ENCODE measurements around the gene EIF5A2. TPM values are rescaled to one million over a fixed set of nuclear protein-coding genes. Genes with fewer than 3 reads are reported as not detected.

Gene EIF5A2
- total RNA-seq, 1 experiment from 2014 or later: 12.4 TPM

DNA sequence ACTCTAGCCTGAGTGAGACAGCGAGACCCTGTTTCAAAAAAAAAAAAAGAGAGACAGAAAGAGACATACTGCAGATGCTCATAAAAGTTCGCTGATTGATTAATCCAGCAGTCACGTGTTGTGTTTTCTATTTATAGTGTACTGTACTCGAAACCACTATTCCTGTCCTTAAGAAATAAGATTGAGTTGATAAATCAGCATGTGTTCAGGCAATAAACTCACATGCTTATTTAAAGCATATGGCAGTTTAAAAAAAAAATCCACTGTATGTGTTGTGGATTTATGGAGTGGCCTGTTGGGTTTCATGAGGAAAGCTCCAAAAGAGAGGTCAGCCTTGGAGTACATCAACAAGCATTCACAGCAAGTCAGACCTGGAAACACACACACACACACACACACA, 56.1 kb downstream of the EIF5A2 start:
- Histone ChIP-seq H3K9me3 (ENCODE audit: insufficient read depth, low read depth) (no peaks in the 10 kb centered on the region), H4K20me1 (ENCODE audit: insufficient read depth) (no peaks in the 10 kb centered on the region), H3K9me2 (ENCODE audit: insufficient read depth) (no peaks in the 10 kb centered on the region), H3K79me2 (ENCODE audit: low read depth) (no peaks in the 10 kb centered on the region), H3K4me3 (no peak overlapping the region), H3K36me3 (ENCODE audit: low read depth) (no peaks in the 10 kb centered on the region), H3K27me3 (ENCODE audit: insufficient read depth, low read depth) (no peaks in the 10 kb centered on the region), H3K4me1 (replicated peaks; ENCODE audit: insufficient read depth) (no peaks in the 10 kb centered on the region), H3F3A (ENCODE audit: insufficient read depth, low read depth) (no peaks in the 10 kb centered on the region), H3K4me2 (no peak overlapping the region), H2AFZ (no peak overlapping the region), H3K27ac (no peak overlapping the region)
- intact Hi-C loops (cut with micrococcal nuclease; ENCODE audit: unreplicated experiment): no loop called here
- ChIA-PET CTCF (interaction anchor here (0.7 kb wide), 1 partner anchor 11 kb away, joined by 3 read pairs; no protein-coding TSS in a partner anchor), POLR2A (ENCODE audit: unreplicated experiment) (no interaction called here)
- TF ChIP-seq, protein P1, sequence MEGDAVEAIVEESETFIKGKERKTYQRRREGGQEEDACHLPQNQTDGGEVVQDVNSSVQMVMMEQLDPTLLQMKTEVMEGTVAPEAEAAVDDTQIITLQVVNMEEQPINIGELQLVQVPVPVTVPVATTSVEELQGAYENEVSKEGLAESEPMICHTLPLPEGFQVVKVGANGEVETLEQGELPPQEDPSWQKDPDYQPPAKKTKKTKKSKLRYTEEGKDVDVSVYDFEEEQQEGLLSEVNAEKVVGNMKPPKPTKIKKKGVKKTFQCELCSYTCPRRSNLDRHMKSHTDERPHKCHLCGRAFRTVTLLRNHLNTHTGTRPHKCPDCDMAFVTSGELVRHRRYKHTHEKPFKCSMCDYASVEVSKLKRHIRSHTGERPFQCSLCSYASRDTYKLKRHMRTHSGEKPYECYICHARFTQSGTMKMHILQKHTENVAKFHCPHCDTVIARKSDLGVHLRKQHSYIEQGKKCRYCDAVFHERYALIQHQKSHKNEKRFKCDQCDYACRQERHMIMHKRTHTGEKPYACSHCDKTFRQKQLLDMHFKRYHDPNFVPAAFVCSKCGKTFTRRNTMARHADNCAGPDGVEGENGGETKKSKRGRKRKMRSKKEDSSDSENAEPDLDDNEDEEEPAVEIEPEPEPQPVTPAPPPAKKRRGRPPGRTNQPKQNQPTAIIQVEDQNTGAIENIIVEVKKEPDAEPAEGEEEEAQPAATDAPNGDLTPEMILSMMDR (conservative IDR thresholded peaks at IDR 0.05): no peak
- no peak for TF ChIP-seq EZH2 (IDR thresholded peaks at IDR 0.05; ENCODE audit: low read depth)
- BruUV-seq (replicated peaks): no TSS peak
- no peak for DNase-seq

DNA sequence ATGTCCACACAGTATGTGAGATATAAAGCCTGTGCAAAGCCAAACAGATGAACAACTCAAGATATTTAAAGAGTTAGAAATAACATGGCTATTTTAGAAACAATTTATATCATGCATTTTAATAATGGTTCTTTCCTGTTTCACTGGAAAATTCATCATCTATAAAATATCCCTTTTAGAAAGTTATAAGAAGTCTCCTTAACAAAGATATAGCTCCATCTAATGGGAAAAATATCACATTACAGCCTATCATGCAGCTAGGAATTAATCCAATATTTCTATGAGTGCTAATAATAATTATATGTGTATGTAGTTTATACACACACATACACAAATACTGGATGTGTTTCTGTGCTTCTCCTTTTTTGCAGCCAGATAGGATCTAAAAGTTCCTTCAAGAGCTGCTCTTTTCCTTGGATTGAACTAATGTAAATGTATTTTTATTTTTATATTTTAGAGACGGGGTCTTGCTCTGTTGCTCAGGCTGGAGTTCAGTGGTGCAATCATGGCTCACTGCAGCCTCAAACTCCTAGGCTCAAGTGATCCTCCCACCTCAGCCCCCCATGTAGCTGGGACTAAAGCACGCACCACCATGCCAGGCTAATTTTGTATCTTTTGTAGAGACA, 60.0 kb downstream of the EIF5A2 start:
- TF ChIP-seq EZH2 (IDR thresholded peaks at IDR 0.05; ENCODE audit: low read depth): no peak
- TF ChIP-seq, protein P1 (conservative IDR thresholded peaks at IDR 0.05): peak; percentile 79
- H3K9me2 ChIP-seq (ENCODE audit: insufficient read depth): no peaks in the 10 kb centered on the region
- H3F3A ChIP-seq (ENCODE audit: insufficient read depth, low read depth): no peaks in the 10 kb centered on the region
- no peaks in the 10 kb centered on the region for H3K27me3 ChIP-seq (ENCODE audit: insufficient read depth, low read depth)
- no peaks in the 10 kb centered on the region for H3K4me1 ChIP-seq (replicated peaks; ENCODE audit: insufficient read depth)
- POLR2A ChIA-PET (ENCODE audit: unreplicated experiment): interaction anchor here (0.5 to 0.7 kb wide), 3 partner anchors 37 to 453 kb away, joined by 4 to 8 read pairs (median 4); no protein-coding TSS in a partner anchor
- no peak overlapping the region for H3K4me3 ChIP-seq
- intact Hi-C loops (cut with micrococcal nuclease; ENCODE audit: unreplicated experiment): loop anchor here (1.0 to 2.0 kb wide), 3 partner anchors 34 to 538 kb away; no protein-coding TSS in a partner anchor
- no peak overlapping the region for H3K4me2 ChIP-seq
- BruUV-seq (replicated peaks): no TSS peak
- H2AFZ ChIP-seq: no peak overlapping the region
- H3K27ac ChIP-seq: no peak overlapping the region
- no peak for DNase-seq
- no peaks in the 10 kb centered on the region for H3K36me3 ChIP-seq (ENCODE audit: low read depth)
- no peaks in the 10 kb centered on the region for H3K9me3 ChIP-seq (ENCODE audit: insufficient read depth, low read depth)
- CTCF ChIA-PET: interaction anchor here (0.6 to 1.8 kb wide), 6 partner anchors 15 to 1079 kb away, joined by 3 to 23 read pairs (median 4); partner anchors contain the start of gene ACTRT3
- H4K20me1 ChIP-seq (ENCODE audit: insufficient read depth): no peaks in the 10 kb centered on the region
- no peaks in the 10 kb centered on the region for H3K79me2 ChIP-seq (ENCODE audit: low read depth)

DNA sequence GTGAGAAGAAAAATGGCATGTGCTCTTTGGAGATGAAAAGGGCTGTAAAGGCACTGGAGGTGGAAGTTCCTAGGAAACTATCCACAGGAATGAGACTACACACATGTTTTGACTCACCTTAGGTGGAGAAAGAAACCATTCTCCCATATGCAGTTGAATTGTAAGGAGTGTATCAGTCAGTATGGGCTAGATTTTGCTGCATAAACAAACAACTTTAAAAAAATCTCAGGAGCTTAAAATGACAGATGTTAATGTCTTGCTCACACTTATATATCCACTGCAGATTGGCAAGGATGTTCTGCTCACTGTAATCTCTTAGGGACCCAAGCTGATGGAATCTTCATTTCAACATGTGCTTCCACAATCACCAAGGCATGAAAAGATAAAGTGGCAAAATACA, 64.1 kb downstream of the EIF5A2 start:
- Histone ChIP-seq H3K9me3 (ENCODE audit: insufficient read depth, low read depth) (no peaks in the 10 kb centered on the region), H2AFZ (no peak overlapping the region), H3K4me2 (no peak overlapping the region), H3F3A (ENCODE audit: insufficient read depth, low read depth) (peaks cover 1% of the 10 kb centered on the region; the same call in 1 of the 2 replicates), H3K9me2 (ENCODE audit: insufficient read depth) (no peaks in the 10 kb centered on the region), H3K27me3 (ENCODE audit: insufficient read depth, low read depth) (no peaks in the 10 kb centered on the region), H4K20me1 (ENCODE audit: insufficient read depth) (no peaks in the 10 kb centered on the region), H3K36me3 (ENCODE audit: low read depth) (no peaks in the 10 kb centered on the region), H3K4me3 (no peak overlapping the region), H3K4me1 (replicated peaks; ENCODE audit: insufficient read depth) (no peaks in the 10 kb centered on the region), H3K27ac (no peak overlapping the region), H3K79me2 (ENCODE audit: low read depth) (no peaks in the 10 kb centered on the region)
- DNase-seq: no peak
- no TSS peak for BruUV-seq (replicated peaks)
- ChIA-PET CTCF (no interaction called here), POLR2A (ENCODE audit: unreplicated experiment) (no interaction called here)
- intact Hi-C loops (cut with micrococcal nuclease; ENCODE audit: unreplicated experiment): no loop called here
- no peak for TF ChIP-seq EZH2 (IDR thresholded peaks at IDR 0.05; ENCODE audit: low read depth)
- TF ChIP-seq, protein P1 (conservative IDR thresholded peaks at IDR 0.05): no peak
